Astrocyte of the spinal cord (primary cell): ENCODE results near the gene STRIP1.

Experiments used
- DNase-seq: peaks from one replicate; pipeline ENCODE4 v3.0.0; 2011; ENCODE audit warnings: low read depth, low spot score
- H3K4me3 ChIP-seq: 2 replicates; pipeline ENCODE4 v1.5.1; 2011; ENCODE audit warnings: low read depth, mild to moderate bottlenecking, low read length, moderate library complexity
- in situ Hi-C: cut with HindIII; loops from 2 replicates; pipeline ENCODE4 v1.10.0; 2017; ENCODE audit warnings: low sequenced_read_pairs
- TF ChIP-seq, protein P1 (sequence below): IDR thresholded peaks from 2 replicates; pipeline ENCODE4 v1.5.1; 2012; ENCODE audit warnings: low read depth, mild to moderate bottlenecking, low read length, inconsistent platforms

Gene STRIP1

GRCh38 chr1:110055493-110056284 lies 21.3 kb downstream of the STRIP1 start:
- TF ChIP-seq, protein P1, sequence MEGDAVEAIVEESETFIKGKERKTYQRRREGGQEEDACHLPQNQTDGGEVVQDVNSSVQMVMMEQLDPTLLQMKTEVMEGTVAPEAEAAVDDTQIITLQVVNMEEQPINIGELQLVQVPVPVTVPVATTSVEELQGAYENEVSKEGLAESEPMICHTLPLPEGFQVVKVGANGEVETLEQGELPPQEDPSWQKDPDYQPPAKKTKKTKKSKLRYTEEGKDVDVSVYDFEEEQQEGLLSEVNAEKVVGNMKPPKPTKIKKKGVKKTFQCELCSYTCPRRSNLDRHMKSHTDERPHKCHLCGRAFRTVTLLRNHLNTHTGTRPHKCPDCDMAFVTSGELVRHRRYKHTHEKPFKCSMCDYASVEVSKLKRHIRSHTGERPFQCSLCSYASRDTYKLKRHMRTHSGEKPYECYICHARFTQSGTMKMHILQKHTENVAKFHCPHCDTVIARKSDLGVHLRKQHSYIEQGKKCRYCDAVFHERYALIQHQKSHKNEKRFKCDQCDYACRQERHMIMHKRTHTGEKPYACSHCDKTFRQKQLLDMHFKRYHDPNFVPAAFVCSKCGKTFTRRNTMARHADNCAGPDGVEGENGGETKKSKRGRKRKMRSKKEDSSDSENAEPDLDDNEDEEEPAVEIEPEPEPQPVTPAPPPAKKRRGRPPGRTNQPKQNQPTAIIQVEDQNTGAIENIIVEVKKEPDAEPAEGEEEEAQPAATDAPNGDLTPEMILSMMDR = no peak
- no peak for DNase-seq
- no peak overlapping the region for H3K4me3 ChIP-seq
- in situ Hi-C loops = no loop called here

DNA sequence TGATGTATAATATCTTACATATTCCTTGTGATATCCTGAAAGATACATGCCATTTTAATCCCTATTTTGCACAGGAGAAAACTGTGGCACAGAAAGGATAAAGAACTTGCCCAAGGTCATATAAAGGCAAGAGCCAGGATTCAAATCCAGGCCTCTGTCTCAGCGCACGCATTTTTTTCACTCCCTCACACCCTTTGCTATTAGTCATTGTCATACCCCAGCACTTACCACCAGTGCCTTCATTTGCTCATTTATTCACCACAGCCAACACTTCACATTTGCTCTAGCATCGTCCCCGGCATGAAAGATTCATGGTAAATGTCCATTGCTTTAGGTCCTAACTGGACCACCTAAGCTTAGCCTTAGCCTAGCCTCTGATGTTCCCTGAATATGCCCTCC lies 21.9 kb downstream of the STRIP1 start:
- no peak for DNase-seq
- no peak overlapping the region for H3K4me3 ChIP-seq
- in situ Hi-C loops = no loop called here
- TF ChIP-seq, protein P1 = no peak

DNA sequence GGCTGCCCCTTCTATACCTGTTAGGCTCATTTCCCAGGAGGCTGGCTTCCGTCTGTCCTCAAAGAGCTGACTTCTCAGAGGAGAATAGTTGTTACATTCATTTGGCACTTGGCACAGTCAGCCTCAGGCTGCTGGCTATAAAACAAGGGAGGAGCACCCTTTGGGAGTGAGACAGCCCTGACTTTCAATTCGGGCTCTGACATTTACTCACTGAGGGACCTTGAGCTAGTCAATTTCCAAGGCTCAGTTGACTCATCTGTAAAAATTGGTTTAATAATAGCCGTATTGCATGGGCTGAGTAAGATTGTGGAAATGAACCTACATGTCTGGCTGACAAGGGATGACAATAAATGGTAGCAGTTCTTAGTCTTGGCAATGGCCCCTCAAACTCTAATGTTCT lies 22.4 kb downstream of the STRIP1 start:
- TF ChIP-seq, protein P1 = no peak
- no peak overlapping the region for H3K4me3 ChIP-seq
- peak; percentile 20 for DNase-seq
- in situ Hi-C loops = no loop called here

- no peak overlapping the region for H3K4me3 ChIP-seq
- in situ Hi-C loops = no loop called here
- TF ChIP-seq, protein P1 = no peak
- DNase-seq = no peak
Measured at GRCh38 chr1:110057963-110058518, 23.6 kb downstream of the STRIP1 start.

- TF ChIP-seq, protein P1 = no peak
- in situ Hi-C loops = no loop called here
- DNase-seq = no peak
- no peak overlapping the region for H3K4me3 ChIP-seq
Measured at GRCh38 chr1:110058591-110058990, 24.2 kb downstream of the STRIP1 start.

DNA sequence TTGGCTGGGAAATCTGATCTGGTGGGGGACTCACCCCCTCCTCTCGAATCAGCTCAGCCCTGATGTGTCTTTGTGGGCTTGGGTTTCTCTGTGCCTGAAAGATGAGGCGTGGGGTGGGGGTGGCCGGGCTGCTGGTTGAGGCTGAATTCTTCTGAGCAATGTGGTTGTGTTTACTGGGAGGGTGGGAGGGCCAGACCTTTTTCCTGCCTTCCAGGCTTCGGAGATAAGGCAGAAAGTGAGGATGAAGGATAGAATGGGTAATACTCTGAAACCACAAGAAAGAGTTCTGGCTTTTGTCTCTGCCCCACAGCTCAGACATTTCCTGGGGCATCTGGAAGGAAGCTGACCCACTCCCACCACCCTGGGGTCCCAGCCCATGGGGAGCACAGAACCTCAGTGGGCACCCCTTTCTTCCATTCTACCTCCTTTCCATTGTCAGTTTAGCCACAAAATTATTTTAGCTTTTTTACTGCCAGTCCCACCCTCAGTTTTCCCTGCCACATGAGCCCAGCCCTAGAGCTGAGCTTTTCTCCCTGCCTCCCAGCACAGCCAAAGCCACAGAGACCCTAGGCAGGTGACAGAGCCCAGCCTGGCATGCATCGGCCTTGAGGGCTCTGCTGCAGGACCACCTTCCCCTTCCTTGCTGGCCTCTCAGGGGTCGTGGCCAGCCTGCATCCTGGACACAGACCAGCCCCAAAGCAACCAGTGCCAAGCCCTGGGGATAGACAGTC lies 24.9 kb downstream of the STRIP1 start:
- no peak for DNase-seq
- H3K4me3 ChIP-seq = no peak overlapping the region
- TF ChIP-seq, protein P1 = no peak
- in situ Hi-C loops = no loop called here
